ENCODE results near the gene EEF1A1.
"Not testable (repeated sequence)": the region's sequence is repeated elsewhere in the genome, so short reads cannot be mapped to it uniquely, and the experiment has no call there.

DNA sequence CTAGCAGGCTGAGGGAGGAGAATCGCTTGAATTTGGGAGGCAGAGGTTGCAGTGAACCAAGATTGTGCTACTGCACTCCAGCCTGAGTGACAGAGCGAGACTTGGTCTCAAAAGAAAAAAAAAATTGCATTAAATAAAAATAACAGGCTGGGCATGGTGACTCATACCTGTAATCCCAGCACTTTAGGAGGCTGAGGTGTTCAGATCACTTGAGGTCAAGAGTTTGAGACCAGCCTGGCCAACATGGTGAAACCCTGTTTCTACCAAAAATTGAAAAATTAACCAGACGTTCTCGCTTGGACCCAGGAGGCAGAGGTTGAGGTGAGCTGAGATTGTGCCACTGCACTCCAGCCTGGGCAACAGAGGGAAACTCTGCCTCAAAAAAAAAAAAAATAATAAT, 30.3 kb upstream of the EEF1A1 start:
- TF ChIP-seq ZNF274 (IDR thresholded peaks at IDR 0.05; ENCODE audit: low read length); ZNF274 (tag by site-specific recombination; IDR thresholded peaks at IDR 0.05; ENCODE audit: borderline replicate concordance); ZNF558 (tag by site-specific recombination; IDR thresholded peaks at IDR 0.05); ZNF518A (tag by site-specific recombination; conservative IDR thresholded peaks at IDR 0.05; ENCODE audit: low read depth); ZBTB8A (tag by site-specific recombination; IDR thresholded peaks at IDR 0.05); ZNF394 (tag by site-specific recombination; IDR thresholded peaks at IDR 0.05; ENCODE audit: borderline replicate concordance); GFI1B (tag by site-specific recombination; IDR thresholded peaks at IDR 0.05); ZNF121 (tag by site-specific recombination; IDR thresholded peaks at IDR 0.05); SALL2 (tag by site-specific recombination; IDR thresholded peaks at IDR 0.05; ENCODE audit: borderline replicate concordance); ZNF423 (tag by site-specific recombination; IDR thresholded peaks at IDR 0.05); ZNF148 (tag by site-specific recombination; IDR thresholded peaks at IDR 0.05; ENCODE audit: borderline replicate concordance); ZBTB7A (tag by site-specific recombination; IDR thresholded peaks at IDR 0.05; ENCODE audit: low read depth): not testable (repeated sequence)
- TF ChIP-seq, protein P1, sequence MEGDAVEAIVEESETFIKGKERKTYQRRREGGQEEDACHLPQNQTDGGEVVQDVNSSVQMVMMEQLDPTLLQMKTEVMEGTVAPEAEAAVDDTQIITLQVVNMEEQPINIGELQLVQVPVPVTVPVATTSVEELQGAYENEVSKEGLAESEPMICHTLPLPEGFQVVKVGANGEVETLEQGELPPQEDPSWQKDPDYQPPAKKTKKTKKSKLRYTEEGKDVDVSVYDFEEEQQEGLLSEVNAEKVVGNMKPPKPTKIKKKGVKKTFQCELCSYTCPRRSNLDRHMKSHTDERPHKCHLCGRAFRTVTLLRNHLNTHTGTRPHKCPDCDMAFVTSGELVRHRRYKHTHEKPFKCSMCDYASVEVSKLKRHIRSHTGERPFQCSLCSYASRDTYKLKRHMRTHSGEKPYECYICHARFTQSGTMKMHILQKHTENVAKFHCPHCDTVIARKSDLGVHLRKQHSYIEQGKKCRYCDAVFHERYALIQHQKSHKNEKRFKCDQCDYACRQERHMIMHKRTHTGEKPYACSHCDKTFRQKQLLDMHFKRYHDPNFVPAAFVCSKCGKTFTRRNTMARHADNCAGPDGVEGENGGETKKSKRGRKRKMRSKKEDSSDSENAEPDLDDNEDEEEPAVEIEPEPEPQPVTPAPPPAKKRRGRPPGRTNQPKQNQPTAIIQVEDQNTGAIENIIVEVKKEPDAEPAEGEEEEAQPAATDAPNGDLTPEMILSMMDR (tag by site-specific recombination; IDR thresholded peaks at IDR 0.05): not testable (repeated sequence)

Data from HEK293 (cell line).